Cerebellar nuclear complex (tissue), 1 donor: ENCODE measurements around the gene TMEM253.

ENCODE experiments used
- DNase-seq, 2 experiments: peaks; one replicate each; lab custom pipeline; 2025; lab: John Stamatoyannopoulos, UW

Gene TMEM253

GRCh38 chr14:21100931-21101330 is at the start of gene TMEM253:
TMEM253 (plus strand) TSS chr14:21101066; CDS start chr14:21101344, 278 bp downstream.
- DNase-seq: no peak

GRCh38 chr14:21053184-21054122 is 47.4 kb upstream of the TMEM253 start:
- DNase-seq: no peak

GRCh38 chr14:21054123-21054767 is 46.6 kb upstream of the TMEM253 start:
- no peak for DNase-seq

- no peak for DNase-seq
Observed at GRCh38 chr14:21054768-21055145, 46.1 kb upstream of the TMEM253 start.

GRCh38 chr14:21055432-21056117 is 45.3 kb upstream of the TMEM253 start:
- DNase-seq: no peak

GRCh38 chr14:21056520-21057163 is 44.2 kb upstream of the TMEM253 start:
- DNase-seq: no peak

GRCh38 chr14:21057803-21058675 is 42.8 kb upstream of the TMEM253 start, which contains the start of gene RNASE8:
RNASE8 (plus strand) TSS chr14:21057822; CDS start chr14:21057893, 71 bp downstream.
- no peak for DNase-seq

- DNase-seq: no peak
Observed at GRCh38 chr14:21058903-21059302, 42.0 kb upstream of the TMEM253 start.

GRCh38 chr14:21059842-21060613 is 40.8 kb upstream of the TMEM253 start:
- no peak for DNase-seq

GRCh38 chr14:21060614-21061346 is 40.1 kb upstream of the TMEM253 start:
- DNase-seq: no peak

GRCh38 chr14:21061347-21061668 is 39.6 kb upstream of the TMEM253 start:
- DNase-seq: no peak

- no peak for DNase-seq
Observed at GRCh38 chr14:21063479-21063878, 37.4 kb upstream of the TMEM253 start.

GRCh38 chr14:21066882-21067502 is 33.9 kb upstream of the TMEM253 start:
- no peak for DNase-seq

- DNase-seq: peak in 1 of 2 experiments; percentile 47
Observed at GRCh38 chr14:21068521-21069387, 32.1 kb upstream of the TMEM253 start.

GRCh38 chr14:21069388-21070082 is 31.3 kb upstream of the TMEM253 start:
- no peak for DNase-seq

- peak in 1 of 2 experiments; percentile 19 for DNase-seq
Observed at GRCh38 chr14:21070083-21070609, 30.7 kb upstream of the TMEM253 start, which contains the start of gene ARHGEF40. ARHGEF40 (plus strand) TSS chr14:21070304; CDS start chr14:21070397, 93 bp downstream.

GRCh38 chr14:21070610-21071224 is 30.1 kb upstream of the TMEM253 start:
- DNase-seq: no peak
